Subcutaneous abdominal adipose tissue (tissue), 5 donors: ENCODE data around the gene P3H3.
A peak's percentile ranks its signal among the peaks of the same experiment; 100 is the strongest.
"Not testable (repeated sequence)": the region's sequence is repeated elsewhere in the genome, so short reads cannot be mapped to it uniquely, and the experiment has no call there.

Experiments used
- H3K27ac ChIP-seq: one replicate; pipeline ENCODE4 v1.7.0; 2013; ENCODE audit warnings: low read depth, mild to moderate bottlenecking, inconsistent platforms, low read length, moderate library complexity
- H3K27me3 ChIP-seq, 5 donors: one replicate each; pipeline ENCODE4 v1.7.0; 2013; ENCODE audit warnings: low read length in 5 of 5, inconsistent platforms in 1 of 5; ENCODE audit not compliant: control insufficient read depth in 5 of 5, insufficient read depth in 4 of 5
- H3K36me3 ChIP-seq, 5 donors: one replicate each; pipeline ENCODE4 v1.7.0; 2013; ENCODE audit warnings: low read length in 5 of 5; ENCODE audit not compliant: control insufficient read depth in 5 of 5, insufficient read depth in 5 of 5
- H3K4me1 ChIP-seq, 5 donors: one replicate each; pipeline ENCODE4 v1.7.0; 2013; ENCODE audit warnings: low read length in 5 of 5, mild to moderate bottlenecking in 3 of 5, moderate library complexity in 1 of 5; ENCODE audit not compliant: control insufficient read depth in 5 of 5, insufficient read depth in 5 of 5
- H3K4me3 ChIP-seq, 5 donors: one replicate each; pipeline ENCODE4 v1.7.0; 2013; ENCODE audit warnings: low read length in 5 of 5, low read depth in 1 of 5
- H3K9ac ChIP-seq, 5 donors: one replicate each; pipeline ENCODE4 v1.7.0; 2013; ENCODE audit warnings: low read length in 5 of 5, mild to moderate bottlenecking in 4 of 5, moderate library complexity in 3 of 5
- H3K9me3 ChIP-seq, 5 donors: one replicate each; pipeline ENCODE4 v1.7.0; 2013; ENCODE audit warnings: low read length in 5 of 5; ENCODE audit not compliant: control insufficient read depth in 5 of 5
- donor health status: healthy.
- donor health status: healthy.
- donor health status: healthy.
- donor health status: healthy.
- donor health status: healthy.

The P3H3 gene

DNA sequence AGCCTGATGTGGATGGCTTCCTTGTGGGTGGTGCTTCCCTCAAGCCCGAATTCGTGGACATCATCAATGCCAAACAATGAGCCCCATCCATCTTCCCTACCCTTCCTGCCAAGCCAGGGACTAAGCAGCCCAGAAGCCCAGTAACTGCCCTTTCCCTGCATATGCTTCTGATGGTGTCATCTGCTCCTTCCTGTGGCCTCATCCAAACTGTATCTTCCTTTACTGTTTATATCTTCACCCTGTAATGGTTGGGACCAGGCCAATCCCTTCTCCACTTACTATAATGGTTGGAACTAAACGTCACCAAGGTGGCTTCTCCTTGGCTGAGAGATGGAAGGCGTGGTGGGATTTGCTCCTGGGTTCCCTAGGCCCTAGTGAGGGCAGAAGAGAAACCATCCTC is 42.1 kb downstream of the P3H3 start:
- not testable (repeated sequence) for H3K4me3 ChIP-seq, H3K27me3 ChIP-seq, H3K9me3 ChIP-seq, H3K27ac ChIP-seq, H3K9ac ChIP-seq
- H3K36me3 ChIP-seq = peaks cover 0 to 31% (median 25%) of the 10 kb centered on the region in 5 donors
- H3K4me1 ChIP-seq = peaks cover 10 to 63% (median 51%) of the 10 kb centered on the region in 5 donors

DNA sequence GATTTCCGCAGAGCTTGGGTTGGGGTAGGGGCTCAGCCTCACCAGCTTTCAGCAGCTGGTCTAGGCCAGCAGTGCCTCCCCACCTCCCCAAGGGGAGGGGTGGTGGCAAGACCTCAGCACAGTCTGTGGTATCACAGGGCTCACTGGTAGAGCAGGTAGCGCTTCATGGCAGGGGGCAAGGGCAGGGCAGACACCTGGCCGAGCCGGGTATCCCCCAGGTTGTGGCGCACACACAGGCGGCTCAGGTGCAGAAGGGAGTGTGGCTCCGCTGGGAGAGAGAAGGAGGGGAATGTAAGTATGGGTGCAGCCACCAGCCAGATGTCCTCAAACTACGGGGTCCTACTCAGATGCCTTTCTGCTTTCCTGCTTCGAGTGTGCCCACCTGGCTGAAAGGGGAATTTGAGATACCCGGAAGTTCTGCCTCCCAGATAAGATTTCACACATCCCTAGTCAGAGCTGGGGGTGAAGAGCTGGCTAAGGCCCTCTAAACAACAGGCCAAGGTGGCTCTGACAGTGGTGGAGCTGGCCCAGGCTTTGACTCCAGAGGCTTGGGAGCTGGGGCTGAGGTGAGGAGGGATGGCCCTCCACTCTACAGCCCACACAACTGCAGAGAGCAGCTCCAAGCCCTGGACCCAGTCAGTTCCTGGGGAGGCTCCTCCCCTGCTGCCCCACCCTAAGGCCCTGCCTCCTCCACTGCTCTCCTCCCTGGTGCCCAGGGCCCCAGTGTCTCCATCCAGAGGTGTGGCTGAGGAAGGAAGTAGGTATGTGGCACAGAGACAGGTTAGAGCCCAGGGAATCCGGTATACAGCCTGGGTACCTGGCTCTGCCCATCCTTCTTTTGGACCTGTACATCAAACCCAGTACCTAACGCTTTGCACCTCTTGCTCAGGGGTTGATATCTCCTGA is 43.1 kb downstream of the P3H3 start:
- peaks cover 10 to 62% (median 51%) of the 10 kb centered on the region in 5 donors for H3K4me1 ChIP-seq
- peak overlapping the region in 2 of 5 donors; percentile 6 to 92 for H3K9ac ChIP-seq
- no peak overlapping the region for H3K27ac ChIP-seq
- H3K4me3 ChIP-seq = peak overlapping the region in 4 of 5 donors; percentile 58 to 96 (median 84)
- H3K27me3 ChIP-seq = no peaks in the 10 kb centered on the region
- H3K36me3 ChIP-seq = peaks cover 0 to 23% (median 18%) of the 10 kb centered on the region in 5 donors
- H3K9me3 ChIP-seq = no peaks in the 10 kb centered on the region

DNA sequence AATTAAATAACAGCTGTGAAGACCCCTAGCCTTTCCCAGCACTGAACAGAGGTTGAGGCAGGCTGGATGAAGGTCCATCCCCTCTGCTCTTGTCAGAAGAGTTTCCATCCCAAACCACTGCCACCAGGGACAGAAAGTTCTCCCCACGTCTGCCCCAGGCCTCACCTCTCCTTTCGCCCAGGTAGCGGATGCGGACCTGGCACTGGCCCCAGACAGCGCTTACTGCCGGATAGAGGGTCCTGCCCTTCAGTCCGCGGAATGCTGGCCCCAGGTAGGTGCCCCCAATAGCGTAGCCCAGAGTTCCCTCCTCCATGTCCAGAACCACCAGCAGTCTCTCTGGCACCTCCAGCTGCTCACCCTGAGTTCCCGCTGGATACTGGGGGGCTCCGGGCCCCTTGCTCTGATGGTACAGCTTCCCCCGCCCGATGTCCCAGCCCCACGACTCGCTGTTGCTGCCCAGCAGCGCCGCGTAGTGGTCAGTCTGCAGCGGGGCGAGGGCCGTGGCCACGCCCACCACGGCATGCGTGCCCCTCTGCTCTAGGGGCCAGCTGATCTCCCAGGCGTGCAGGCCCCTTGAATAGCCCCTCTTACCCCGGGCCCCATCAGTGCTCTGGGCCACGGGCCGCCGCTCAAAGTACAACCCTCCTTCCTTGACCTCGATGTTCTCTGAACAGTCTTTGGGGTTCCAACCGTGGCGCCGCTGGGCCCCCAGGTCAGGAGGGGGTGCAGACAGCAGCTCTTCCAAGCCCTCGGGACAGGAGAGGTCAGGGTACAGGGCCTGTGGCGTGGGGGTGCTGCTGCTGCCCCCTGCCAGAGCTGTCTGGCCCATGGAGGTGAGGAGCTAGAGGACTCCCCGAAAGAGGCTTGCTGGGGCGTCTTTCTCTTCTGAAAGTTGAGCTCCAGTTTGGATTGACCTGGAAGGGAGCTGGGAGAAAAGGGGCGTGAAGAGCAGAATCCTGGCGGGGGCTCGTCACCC is 44.2 kb downstream of the P3H3 start:
- Histone ChIP-seq H3K36me3 (peaks cover 0 to 23% (median 18%) of the 10 kb centered on the region in 5 donors), H3K4me1 (peaks cover 5 to 54% (median 44%) of the 10 kb centered on the region in 5 donors), H3K9ac (peak overlapping the region; percentile 6 to 92 (median 89))

DNA sequence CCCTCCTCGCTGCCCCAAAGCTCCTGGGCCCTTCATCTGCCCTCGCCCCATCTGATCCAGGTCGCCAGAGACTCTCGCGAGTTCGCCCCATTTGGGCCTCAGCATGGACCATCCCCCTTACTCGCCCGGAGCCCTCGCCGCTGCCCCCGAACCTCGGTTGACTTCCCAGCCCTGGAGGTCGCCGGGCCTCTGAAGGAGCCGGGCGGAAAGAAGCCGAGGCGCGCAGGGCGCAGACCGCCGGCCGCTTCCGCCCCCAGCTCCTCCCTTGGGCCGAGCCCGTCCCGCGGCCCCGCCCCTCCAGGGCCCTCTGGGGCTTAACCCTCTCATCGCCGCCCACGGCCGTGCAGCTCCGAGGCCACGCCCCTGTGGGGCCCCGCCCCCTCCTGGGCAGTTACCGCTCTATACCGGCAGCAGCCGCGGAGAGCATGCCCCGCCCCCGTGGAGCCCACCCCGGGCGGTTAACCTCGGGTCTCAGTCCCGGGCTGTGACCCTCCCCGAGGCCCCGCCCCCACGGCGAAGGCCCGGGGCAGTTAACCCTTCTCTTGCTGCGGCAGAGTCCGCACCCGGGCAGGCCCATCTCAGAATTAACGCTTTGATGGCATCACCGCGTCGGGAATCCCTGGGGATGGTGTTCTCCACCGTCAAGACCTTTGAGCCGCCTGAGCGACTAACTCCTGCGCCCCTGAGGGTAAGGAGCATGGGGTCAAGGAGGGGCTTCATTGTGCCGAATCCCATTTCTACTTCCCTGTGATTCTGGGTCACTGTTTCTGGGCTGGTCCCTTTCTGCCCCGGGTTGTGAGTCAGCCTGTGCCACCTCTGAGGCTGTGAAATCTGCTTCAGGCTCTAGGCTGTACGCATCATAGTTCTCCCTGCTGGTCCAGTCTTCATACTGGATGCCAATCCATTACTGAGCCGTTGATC is 45.1 kb downstream of the P3H3 start, which contains the start of gene SPSB2:
SPSB2 (minus strand) TSS at position 210 of the 921 bp plus-strand sequence. CDS start 402 bp downstream, outside the sequence.
- no peaks in the 10 kb centered on the region for H3K27me3 ChIP-seq
- H3K4me3 ChIP-seq = peak within 1 kb of the TSS; percentile 83 to 96 (median 88)
- peak within 1 kb of the TSS; percentile 6 to 92 (median 89) for H3K9ac ChIP-seq
- peak within 1 kb of the TSS; percentile 86 for H3K27ac ChIP-seq
- H3K36me3 ChIP-seq = peaks cover 0 to 23% (median 18%) of the 10 kb centered on the region in 5 donors
- peaks cover 5 to 46% (median 39%) of the 10 kb centered on the region in 5 donors for H3K4me1 ChIP-seq
- no peaks in the 10 kb centered on the region for H3K9me3 ChIP-seq

More for the DNA sequence above, 44.2 kb downstream of the P3H3 start:
- H3K27me3 ChIP-seq = no peaks in the 10 kb centered on the region
- H3K4me3 ChIP-seq = peak overlapping the region; percentile 83 to 96 (median 87)
- peak overlapping the region; percentile 86 for H3K27ac ChIP-seq
- H3K9me3 ChIP-seq = no peaks in the 10 kb centered on the region

DNA sequence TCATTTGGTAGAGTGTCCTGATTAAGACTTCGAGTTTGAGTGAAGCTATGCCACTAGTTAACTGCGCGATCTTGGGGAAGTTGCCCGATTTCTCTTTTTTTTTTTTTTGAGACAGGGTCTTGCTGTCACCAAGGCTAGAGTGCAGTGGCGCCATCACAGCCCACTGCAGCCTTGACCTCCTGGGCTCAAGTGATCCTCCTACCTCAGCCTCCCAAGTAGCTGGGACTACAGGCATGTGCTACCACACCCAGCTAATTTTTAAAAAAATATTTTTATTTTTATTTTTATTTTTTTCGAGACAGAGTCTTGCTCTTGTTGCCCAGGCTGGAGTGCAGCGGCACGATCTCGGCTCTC is 45.8 kb downstream of the P3H3 start:
- Histone ChIP-seq H3K36me3 (peaks cover 0 to 23% (median 18%) of the 10 kb centered on the region in 5 donors), H3K4me1 (peaks cover 5 to 40% (median 32%) of the 10 kb centered on the region in 5 donors)
- not testable (repeated sequence) for H3K27me3 ChIP-seq

DNA sequence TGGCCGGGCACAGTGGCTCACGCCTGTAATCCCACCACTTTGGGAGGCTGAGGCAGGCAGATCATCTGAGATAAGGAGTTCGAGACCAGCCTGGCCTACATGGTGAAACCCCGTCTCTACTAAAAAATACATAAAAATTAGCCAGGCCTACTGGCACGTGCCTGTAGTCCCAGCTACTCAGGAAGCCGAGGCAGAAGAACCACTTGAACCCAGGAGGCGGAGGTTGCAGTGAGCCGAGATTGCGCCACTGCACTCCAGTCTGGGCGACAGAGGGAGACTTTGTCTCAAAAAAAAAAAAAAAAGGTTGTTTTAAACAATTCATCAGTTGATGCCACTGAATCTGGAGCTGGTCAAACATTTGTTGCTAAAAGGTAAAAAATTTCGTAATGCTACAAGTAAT is 51.6 kb downstream of the P3H3 start:
- not testable (repeated sequence) for H3K4me1 ChIP-seq, H3K27ac ChIP-seq, H3K9ac ChIP-seq, H3K4me3 ChIP-seq, H3K27me3 ChIP-seq, H3K9me3 ChIP-seq
- H3K36me3 ChIP-seq = peaks cover 0 to 14% (median 7%) of the 10 kb centered on the region in 5 donors

More for the DNA sequence above, 45.8 kb downstream of the P3H3 start:
- peak overlapping the region in 4 of 5 donors; percentile 83 to 96 (median 87) for H3K4me3 ChIP-seq
- not testable (repeated sequence) for H3K9me3 ChIP-seq
- peak overlapping the region in 4 of 5 donors; percentile 62 to 92 (median 81) for H3K9ac ChIP-seq
- H3K27ac ChIP-seq = peak overlapping the region; percentile 86

DNA sequence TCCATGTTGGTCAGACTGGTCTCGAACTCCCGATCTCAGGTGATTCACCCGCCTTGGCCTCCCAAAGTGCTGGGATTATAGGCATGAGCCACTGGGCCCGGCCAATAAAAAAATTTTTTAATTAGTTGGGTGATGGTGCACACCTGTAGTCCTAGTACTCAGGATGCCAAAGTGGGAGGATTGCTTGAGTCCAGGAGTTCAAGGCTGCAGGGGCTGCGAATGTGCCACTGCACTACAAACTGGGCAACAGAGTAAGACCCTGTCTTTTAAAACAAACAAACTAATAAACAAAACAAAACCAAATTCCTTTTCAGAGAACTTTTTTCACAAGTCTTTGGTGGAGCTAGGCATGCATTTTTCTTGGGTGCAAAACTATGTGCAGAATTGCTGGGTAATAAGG is 55.0 kb downstream of the P3H3 start:
- no peak overlapping the region for H3K27ac ChIP-seq

DNA sequence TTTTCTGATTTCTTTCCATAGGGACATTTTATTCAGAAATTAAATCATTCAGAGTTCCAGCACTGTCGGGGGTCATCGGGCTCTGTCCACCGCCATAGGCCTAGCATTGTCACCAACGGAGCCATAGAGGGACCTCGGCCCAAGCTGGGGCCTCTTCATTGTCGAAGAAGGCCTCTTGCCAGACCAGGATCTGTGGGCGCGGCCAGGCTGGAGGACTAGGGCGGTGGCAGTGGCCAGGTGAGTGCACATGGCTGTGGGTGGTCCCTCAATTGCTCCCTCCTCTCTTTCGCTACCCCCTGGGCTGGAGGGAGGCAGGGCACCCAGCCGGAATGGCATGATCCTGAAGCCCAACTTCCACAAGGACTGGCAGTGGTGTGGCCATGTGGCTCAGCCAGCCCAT is 55.5 kb downstream of the P3H3 start:
- Histone ChIP-seq H3K27me3 (no peaks in the 10 kb centered on the region), H3K36me3 (peaks cover 0 to 18% (median 7%) of the 10 kb centered on the region in 5 donors), H3K27ac (no peak overlapping the region), H3K4me3 (no peak overlapping the region), H3K9me3 (no peaks in the 10 kb centered on the region), H3K4me1 (no peaks in the 10 kb centered on the region), H3K9ac (peak overlapping the region in 1 of 5 donors; percentile 13)

More for the DNA sequence above, 55.0 kb downstream of the P3H3 start:
- H3K9ac ChIP-seq = no peak overlapping the region
- H3K4me1 ChIP-seq = no peaks in the 10 kb centered on the region
- no peaks in the 10 kb centered on the region for H3K27me3 ChIP-seq
- H3K4me3 ChIP-seq = no peak overlapping the region
- H3K36me3 ChIP-seq = peaks cover 0 to 18% (median 7%) of the 10 kb centered on the region in 5 donors
- H3K9me3 ChIP-seq = no peaks in the 10 kb centered on the region

DNA sequence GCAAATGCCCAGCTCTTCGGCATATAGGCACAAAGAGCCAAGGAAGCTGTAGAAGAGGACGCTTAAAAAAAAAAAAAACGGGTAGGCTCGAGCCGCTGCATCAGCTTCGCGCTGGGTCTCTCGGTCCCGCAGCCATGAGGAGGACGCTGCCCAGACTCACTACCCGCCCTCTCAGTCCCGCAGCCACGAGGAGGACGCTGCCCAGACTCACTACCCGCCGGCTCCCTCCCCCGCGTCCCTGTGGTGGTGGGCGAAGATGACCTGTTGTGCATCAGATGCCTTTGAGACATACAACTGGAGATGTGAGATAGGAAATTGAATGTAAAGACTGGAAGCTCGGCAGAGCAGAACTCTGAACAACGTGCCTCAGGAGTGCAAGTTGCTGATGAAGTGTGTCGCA is 56.3 kb downstream of the P3H3 start:
- H3K27ac ChIP-seq = no peak overlapping the region
- no peak overlapping the region for H3K9ac ChIP-seq
- peaks cover 0 to 18% (median 7%) of the 10 kb centered on the region in 5 donors for H3K36me3 ChIP-seq
- no peaks in the 10 kb centered on the region for H3K27me3 ChIP-seq
- no peak overlapping the region for H3K4me3 ChIP-seq
- no peaks in the 10 kb centered on the region for H3K9me3 ChIP-seq
- H3K4me1 ChIP-seq = no peaks in the 10 kb centered on the region
